ENCODE results near the gene MCCC1. TPM values are rescaled to one million over a fixed set of nuclear protein-coding genes. Genes with fewer than 3 reads are reported as not detected.

Gene MCCC1
- total RNA-seq, 3 donors from 2014 or later (not counting 1 experiment from before 2014, with no cell fraction given): 18.4 to 23.0 (median 21.7) TPM

GRCh38 chr3:183058351-183058750, 40.9 kb downstream of the MCCC1 start:
- Mint-ChIP-seq H3K27ac (no peak overlapping the region), H3K36me3 (no peaks in the 10 kb centered on the region)
- WGBS (ENCODE audit: insufficient coverage): 100% methylated on average over 1 of the region's 2 CpGs

GRCh38 chr3:183050706-183051105, 48.6 kb downstream of the MCCC1 start:
- Mint-ChIP-seq H3K27me3 (ENCODE audit: low read depth in 2 of 2) (no peaks in the 10 kb centered on the region), H3K4me3 (no peak overlapping the region), H3K9me3 (no peaks in the 10 kb centered on the region), H3K36me3 (peaks cover 9% of the 10 kb centered on the region), H3K4me1 (peaks cover 0 to 6% of the 10 kb centered on the region in 2 donors), H3K27ac (no peak overlapping the region)
- no peaks in the 10 kb centered on the region for H3K9me3 ChIP-seq (ENCODE audit: control insufficient read depth, insufficient read depth, low read length)
- no peaks in the 10 kb centered on the region for H3K27me3 ChIP-seq (ENCODE audit: control insufficient read depth, insufficient read depth, low read length)
- DNase-seq: no peak
- TF ChIP-seq CTCF (IDR thresholded peaks at IDR 0.05): no peak
- ATAC-seq: no peak
- H3K4me1 ChIP-seq (ENCODE audit: control insufficient read depth, insufficient read depth, low read length): no peaks in the 10 kb centered on the region
- H3K27ac ChIP-seq (ENCODE audit: low read length): no peak overlapping the region
- intact Hi-C loops (cut with micrococcal nuclease): no loop called here
- H3K36me3 ChIP-seq (ENCODE audit: control insufficient read depth, insufficient read depth, low read length): peaks cover 22% of the 10 kb centered on the region
- no peak overlapping the region for H3K4me3 ChIP-seq (ENCODE audit: low read length)

More at GRCh38 chr3:183058351-183058750, 40.9 kb downstream of the MCCC1 start:
- no peak for ATAC-seq
- H3K4me3 Mint-ChIP-seq: no peak overlapping the region
- H3K27me3 Mint-ChIP-seq (ENCODE audit: low read depth in 2 of 2): no peaks in the 10 kb centered on the region
- intact Hi-C loops (cut with micrococcal nuclease): no loop called here
- Histone ChIP-seq H3K27me3 (ENCODE audit: control insufficient read depth, insufficient read depth, low read length) (no peaks in the 10 kb centered on the region), H3K4me3 (ENCODE audit: low read length) (no peak overlapping the region), H3K4me1 (ENCODE audit: control insufficient read depth, insufficient read depth, low read length) (no peaks in the 10 kb centered on the region), H3K36me3 (ENCODE audit: control insufficient read depth, insufficient read depth, low read length) (peaks cover 13% of the 10 kb centered on the region), H3K9me3 (ENCODE audit: control insufficient read depth, insufficient read depth, low read length) (no peaks in the 10 kb centered on the region), H3K27ac (ENCODE audit: low read length) (no peak overlapping the region)
- no peak for TF ChIP-seq CTCF (IDR thresholded peaks at IDR 0.05)
- no peaks in the 10 kb centered on the region for H3K4me1 Mint-ChIP-seq
- H3K9me3 Mint-ChIP-seq: no peaks in the 10 kb centered on the region
- DNase-seq: no peak

- Mint-ChIP-seq H3K27me3 (ENCODE audit: low read depth in 2 of 2) (no peaks in the 10 kb centered on the region), H3K9me3 (no peaks in the 10 kb centered on the region), H3K27ac (no peak overlapping the region), H3K4me3 (no peak overlapping the region), H3K4me1 (peaks cover 5 to 12% of the 10 kb centered on the region in 2 donors), H3K36me3 (peaks cover 17% of the 10 kb centered on the region)
- DNase-seq: no peak
- no peak for TF ChIP-seq CTCF (IDR thresholded peaks at IDR 0.05)
- no peaks in the 10 kb centered on the region for H3K9me3 ChIP-seq (ENCODE audit: control insufficient read depth, insufficient read depth, low read length)
- intact Hi-C loops (cut with micrococcal nuclease): no loop called here
- H3K36me3 ChIP-seq (ENCODE audit: control insufficient read depth, insufficient read depth, low read length): peaks cover 33% of the 10 kb centered on the region
- H3K27ac ChIP-seq (ENCODE audit: low read length): no peak overlapping the region
- ATAC-seq: no peak
- WGBS (ENCODE audit: insufficient coverage): 68% methylated on average over 2 of the region's 2 CpGs
- no peak overlapping the region for H3K4me3 ChIP-seq (ENCODE audit: low read length)
- H3K27me3 ChIP-seq (ENCODE audit: control insufficient read depth, insufficient read depth, low read length): no peaks in the 10 kb centered on the region
- no peaks in the 10 kb centered on the region for H3K4me1 ChIP-seq (ENCODE audit: control insufficient read depth, insufficient read depth, low read length)
Observed at GRCh38 chr3:183046883-183047282, 52.4 kb downstream of the MCCC1 start.

GRCh38 chr3:183044547-183045229, 54.6 kb downstream of the MCCC1 start:
- no peaks in the 10 kb centered on the region for H3K4me1 ChIP-seq (ENCODE audit: control insufficient read depth, insufficient read depth, low read length)
- H3K27ac ChIP-seq (ENCODE audit: low read length): no peak overlapping the region
- Mint-ChIP-seq H3K4me1 (peaks cover 5 to 12% of the 10 kb centered on the region in 2 donors), H3K9me3 (no peaks in the 10 kb centered on the region), H3K4me3 (no peak overlapping the region), H3K27ac (no peak overlapping the region), H3K36me3 (peaks cover 8% of the 10 kb centered on the region), H3K27me3 (ENCODE audit: low read depth in 2 of 2) (no peaks in the 10 kb centered on the region)
- intact Hi-C loops (cut with micrococcal nuclease): no loop called here
- H3K4me3 ChIP-seq (ENCODE audit: low read length): no peak overlapping the region
- H3K36me3 ChIP-seq (ENCODE audit: control insufficient read depth, insufficient read depth, low read length): peaks cover 34% of the 10 kb centered on the region
- 71% methylated on average over 9 of the region's 11 CpGs for WGBS (ENCODE audit: insufficient coverage)
- no peaks in the 10 kb centered on the region for H3K9me3 ChIP-seq (ENCODE audit: control insufficient read depth, insufficient read depth, low read length)
- no peak for TF ChIP-seq CTCF (IDR thresholded peaks at IDR 0.05)
- ATAC-seq: no peak
- H3K27me3 ChIP-seq (ENCODE audit: control insufficient read depth, insufficient read depth, low read length): no peaks in the 10 kb centered on the region
- DNase-seq: no peak
